ENCODE measurements around the gene USF3. TPM values are rescaled to one million over a fixed set of nuclear protein-coding genes. Genes with fewer than 3 reads are reported as not detected.

USF3 gene
- total RNA-seq, 4 donors from 2014 or later: 11.5 to 18.3 (median 12.6) TPM

- 39 to 41% methylated on average over 7 of the region's 7 CpGs for WGBS, 2 donors
- no peak for DNase-seq
- Histone ChIP-seq H3K27me3 (no peaks in the 10 kb centered on the region), H3K4me1 (peaks cover 17 to 73% (median 28%) of the 10 kb centered on the region in 3 donors), H3K9me3 (no peaks in the 10 kb centered on the region), H3K27ac (peak overlapping the region in 3 of 4 donors; percentile 9 to 99 (median 99)), H3K36me3 (no peaks in the 10 kb centered on the region), H3K4me3 (peak overlapping the region in 2 of 4 donors; percentile 84 to 86)
- TF ChIP-seq, protein P1, sequence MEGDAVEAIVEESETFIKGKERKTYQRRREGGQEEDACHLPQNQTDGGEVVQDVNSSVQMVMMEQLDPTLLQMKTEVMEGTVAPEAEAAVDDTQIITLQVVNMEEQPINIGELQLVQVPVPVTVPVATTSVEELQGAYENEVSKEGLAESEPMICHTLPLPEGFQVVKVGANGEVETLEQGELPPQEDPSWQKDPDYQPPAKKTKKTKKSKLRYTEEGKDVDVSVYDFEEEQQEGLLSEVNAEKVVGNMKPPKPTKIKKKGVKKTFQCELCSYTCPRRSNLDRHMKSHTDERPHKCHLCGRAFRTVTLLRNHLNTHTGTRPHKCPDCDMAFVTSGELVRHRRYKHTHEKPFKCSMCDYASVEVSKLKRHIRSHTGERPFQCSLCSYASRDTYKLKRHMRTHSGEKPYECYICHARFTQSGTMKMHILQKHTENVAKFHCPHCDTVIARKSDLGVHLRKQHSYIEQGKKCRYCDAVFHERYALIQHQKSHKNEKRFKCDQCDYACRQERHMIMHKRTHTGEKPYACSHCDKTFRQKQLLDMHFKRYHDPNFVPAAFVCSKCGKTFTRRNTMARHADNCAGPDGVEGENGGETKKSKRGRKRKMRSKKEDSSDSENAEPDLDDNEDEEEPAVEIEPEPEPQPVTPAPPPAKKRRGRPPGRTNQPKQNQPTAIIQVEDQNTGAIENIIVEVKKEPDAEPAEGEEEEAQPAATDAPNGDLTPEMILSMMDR (IDR thresholded peaks at IDR 0.05): no peak
- TF ChIP-seq POLR2A (IDR thresholded peaks at IDR 0.05): no peak
- intact Hi-C loops (cut with DNase I): no loop called here
Observed at GRCh38 chr3:113743006-113743630, 46.7 kb upstream of the USF3 start.

- no peak overlapping the region for H3K4me3 ChIP-seq
- no peak for TF ChIP-seq POLR2A (IDR thresholded peaks at IDR 0.05)
- TF ChIP-seq, protein P1 (IDR thresholded peaks at IDR 0.05): no peak
- H3K27ac ChIP-seq: no peak overlapping the region
- no peaks in the 10 kb centered on the region for H3K36me3 ChIP-seq
- no peak for DNase-seq
- 32 to 56% methylated on average over 1 of the region's 1 CpG for WGBS, 2 donors
- peaks cover 9 to 79% (median 27%) of the 10 kb centered on the region in 3 donors for H3K4me1 ChIP-seq
- intact Hi-C loops (cut with DNase I): no loop called here
- no peaks in the 10 kb centered on the region for H3K9me3 ChIP-seq
- H3K27me3 ChIP-seq: no peaks in the 10 kb centered on the region
Observed at GRCh38 chr3:113741620-113742019, 45.2 kb upstream of the USF3 start.

DNA sequence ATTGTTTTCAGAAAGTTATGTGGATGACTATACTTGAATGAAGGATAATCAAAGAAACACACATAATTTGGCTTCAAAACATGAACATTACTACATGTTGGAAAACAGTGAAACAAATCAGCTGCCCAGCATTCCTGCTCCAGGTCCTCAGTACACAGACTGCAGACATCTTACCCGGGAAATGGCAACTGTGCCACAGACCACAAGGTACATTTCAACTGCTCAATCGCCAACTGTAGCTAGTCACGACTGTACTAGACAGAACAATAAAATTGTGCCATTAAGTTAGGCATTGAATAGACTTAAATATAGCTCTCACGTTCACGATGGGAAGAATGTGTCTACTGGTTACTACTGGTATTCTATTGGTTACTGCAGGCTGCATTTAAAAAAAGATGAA is 44.6 kb upstream of the USF3 start:
- intact Hi-C loops (cut with DNase I): no loop called here
- Histone ChIP-seq H3K27me3 (no peaks in the 10 kb centered on the region), H3K9me3 (no peaks in the 10 kb centered on the region), H3K4me3 (no peak overlapping the region), H3K27ac (no peak overlapping the region), H3K36me3 (no peaks in the 10 kb centered on the region), H3K4me1 (peaks cover 9 to 85% (median 32%) of the 10 kb centered on the region in 3 donors)
- no peak for DNase-seq
- TF ChIP-seq, protein P1 (IDR thresholded peaks at IDR 0.05): no peak
- TF ChIP-seq POLR2A (IDR thresholded peaks at IDR 0.05): no peak
- whole genome bisulfite sequencing, 2 donors: 48 to 58% methylated on average over 5 of the region's 5 CpGs

DNA sequence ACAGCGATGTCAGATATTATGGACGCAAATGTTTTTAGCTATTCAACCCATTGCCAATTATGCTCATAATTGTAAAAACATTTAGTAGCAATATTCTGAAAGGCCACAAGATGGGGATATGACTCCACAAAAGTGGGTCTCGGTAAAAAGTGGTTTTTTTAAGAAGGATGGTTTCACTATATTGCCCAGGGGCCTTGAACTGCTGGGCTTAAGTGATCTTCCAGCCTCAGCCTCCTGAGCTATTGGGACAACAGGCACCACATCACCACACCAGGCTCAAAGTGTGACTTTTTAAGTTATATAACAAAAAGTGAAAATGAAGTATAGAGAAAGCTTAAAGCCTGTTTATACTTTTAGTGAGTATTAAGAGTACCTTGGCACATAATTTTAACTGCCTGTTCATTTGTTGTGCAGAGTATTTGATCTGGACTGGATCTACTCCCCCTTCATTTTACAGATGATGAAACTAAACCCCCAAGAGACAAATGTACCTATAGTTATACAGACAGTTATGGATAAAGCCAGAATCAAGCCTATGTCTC is 40.2 kb upstream of the USF3 start:
- WGBS, 2 donors: 12 to 14% methylated on average over 3 of the region's 3 CpGs
- Histone ChIP-seq H3K4me3 (no peak overlapping the region), H3K4me1 (peaks cover 0 to 54% (median 9%) of the 10 kb centered on the region in 3 donors), H3K9me3 (no peaks in the 10 kb centered on the region), H3K27ac (peak overlapping the region in 1 of 4 donors; percentile 29), H3K27me3 (no peaks in the 10 kb centered on the region), H3K36me3 (peaks cover 0 to 5% (median 0%) of the 10 kb centered on the region in 3 donors)
- TF ChIP-seq, protein P1 (IDR thresholded peaks at IDR 0.05): peak; percentile 45 to 76 (median 64)
- no peak for TF ChIP-seq POLR2A (IDR thresholded peaks at IDR 0.05)
- no peak for DNase-seq
- intact Hi-C loops (cut with DNase I): no loop called here

- H3K9me3 ChIP-seq: no peaks in the 10 kb centered on the region
- DNase-seq: no peak
- intact Hi-C loops (cut with DNase I): no loop called here
- H3K36me3 ChIP-seq: peaks cover 0 to 7% (median 0%) of the 10 kb centered on the region in 3 donors
- H3K4me1 ChIP-seq: peaks cover 0 to 9% (median 6%) of the 10 kb centered on the region in 3 donors
- WGBS, 2 donors: 71 to 79% methylated on average over 4 of the region's 4 CpGs
- H3K27ac ChIP-seq: no peak overlapping the region
- no peak overlapping the region for H3K4me3 ChIP-seq
- no peak for TF ChIP-seq POLR2A (IDR thresholded peaks at IDR 0.05)
- TF ChIP-seq, protein P1 (IDR thresholded peaks at IDR 0.05): no peak
- no peaks in the 10 kb centered on the region for H3K27me3 ChIP-seq
Observed at GRCh38 chr3:113731694-113732093, 35.3 kb upstream of the USF3 start.

All from esophagus squamous epithelium (tissue), 5 donors.